K562 (cell line): ENCODE measurements around the gene PAM. TPM values are rescaled to one million over a fixed set of nuclear protein-coding genes. Genes with fewer than 3 reads are reported as not detected.

Experiments
- ATAC-seq: fragments of 200-7000 bp; cut with Tn5 transposase; 3 replicates; pipeline ENCODE4 v1.9.1; 2020; ENCODE audit warnings: moderate library complexity
- BruUV-seq: library from RNA; stranded (reverse); fragments of 400-500 nt; replicated peaks from 2 replicates; lab custom pipeline; 2021; lab: Mats Ljungman, UMichigan
- CTCF ChIA-PET: fragments of 300-600 bp; formaldehyde crosslinking; extraction: SDS; loops from one replicate; lab custom pipeline; 2021; ENCODE audit warnings: low intra/inter-chr PET ratio; lab: Yijun Ruan, JAX
- POLR2A ChIA-PET: fragments of 300-600, 350-650 bp; sonication (Branson Sonifier 250); formaldehyde crosslinking; extraction: SDS; loops from one replicate; lab custom pipeline; 2021; ENCODE audit warnings: antibody characterized with exemption, inconsistent platforms; lab: Yijun Ruan, JAX
- DNase-seq, 4 experiments: peaks; one replicate each; pipeline versions ENCODE4 v3.0.0 to v3.0.0-alpha.2; 2011 to 2018; ENCODE audit warnings: low spot score in 3 of 4, mixed read lengths in 3 of 4; ENCODE audit errors: extremely low read depth in 1 of 4
- FAIRE-seq: peaks from 2 replicates; lab custom pipeline; 2011; peaks lifted over from hg19 to GRCh38; lab: Jason Lieb, UNC
- H2AFZ ChIP-seq: 2 replicates; pipeline ENCODE4 v1.6.0; 2011; ENCODE audit warnings: low read depth, low read length, control low read depth, inconsistent platforms
- H3K27ac ChIP-seq: fragments of 200-600 bp; 3 replicates; pipeline ENCODE4 v1.8.0; 2011; ENCODE audit warnings: low read depth, mild to moderate bottlenecking, control low read depth, inconsistent platforms, low read length, moderate library complexity, mixed read lengths; ENCODE audit errors: extremely low read depth
- H3K27me3 ChIP-seq, 2 experiments: fragments of 300-600 bp in 1 of 2; 2 replicates in 1 of 2; 3 replicates in 1 of 2; pipeline versions ENCODE4 v1.6.0 to v1.8.0; 2011; ENCODE audit warnings: inconsistent platforms in 2 of 2, low read length in 2 of 2, mild to moderate bottlenecking in 1 of 2, mixed read lengths in 1 of 2, moderate library complexity in 1 of 2; ENCODE audit not compliant: control insufficient read depth in 2 of 2, insufficient read depth in 2 of 2
- H3K36me3 ChIP-seq: fragments of 300-600 bp; 3 replicates; pipeline ENCODE4 v1.8.0; 2011; ENCODE audit warnings: mild to moderate bottlenecking, low read length, inconsistent platforms; ENCODE audit not compliant: control insufficient read depth, insufficient read depth
- H3K4me1 ChIP-seq, 2 experiments: fragments of 200-600 bp in 1 of 2; replicated peaks in 1 of 2; 2 replicates in 1 of 2; 3 replicates in 1 of 2; pipeline versions ENCODE4 v1.5.1 to v1.8.0; 2011; ENCODE audit warnings: inconsistent platforms in 2 of 2, low read length in 2 of 2, mild to moderate bottlenecking in 1 of 2, mixed read lengths in 1 of 2, moderate library complexity in 1 of 2; ENCODE audit not compliant: control insufficient read depth in 2 of 2, insufficient read depth in 2 of 2
- H3K4me2 ChIP-seq: 2 replicates; pipeline ENCODE4 v1.6.1; 2011; ENCODE audit warnings: low read length, control low read depth, inconsistent platforms, mixed read lengths; ENCODE audit not compliant: insufficient read depth
- H3K4me3 ChIP-seq: fragments of 200-600 bp; sonication (generic), shearing (Covaris generic); 2 replicates; pipeline ENCODE4 v1.5.1; 2016; ENCODE audit warnings: control low read depth, inconsistent platforms
- H3K79me2 ChIP-seq: fragments of 200-600 bp; 3 replicates; pipeline ENCODE4 v1.8.0; 2011; ENCODE audit warnings: low read length, inconsistent platforms; ENCODE audit not compliant: control insufficient read depth, insufficient read depth
- H3K9ac ChIP-seq, 2 experiments: 2 replicates each; pipeline versions ENCODE4 v1.6.0 to v1.6.1; 2011; ENCODE audit warnings: low read depth in 2 of 2, low read length in 2 of 2, control low read depth in 1 of 2, inconsistent platforms in 1 of 2, mild to moderate bottlenecking in 1 of 2, mixed read lengths in 1 of 2; ENCODE audit not compliant: insufficient read depth in 1 of 2
- H3K9me1 ChIP-seq: one replicate; pipeline ENCODE4 v1.6.0; 2011; ENCODE audit warnings: inconsistent platforms, mild to moderate bottlenecking, low read length, moderate library complexity; ENCODE audit not compliant: control insufficient read depth, insufficient read depth
- H3K9me3 ChIP-seq: replicated peaks from 2 replicates; pipeline ENCODE4 v1.5.1; 2011; ENCODE audit warnings: low read depth, low read length, inconsistent platforms; ENCODE audit not compliant: control insufficient read depth, insufficient read depth
- H4K20me1 ChIP-seq: replicated peaks from 2 replicates; pipeline ENCODE4 v1.6.1; 2011; ENCODE audit warnings: low read length, inconsistent platforms, mixed read lengths; ENCODE audit not compliant: control insufficient read depth, insufficient read depth
- BMI1 ChIP-seq: fragments of 150-350 bp; IDR thresholded peaks from 2 replicates; pipeline ENCODE4 v1.6.1; 2014; ENCODE audit warnings: low read length
- ELF1 ChIP-seq: fragments of 200-800 bp; sonication (Bioruptor generic); IDR thresholded peaks from 2 replicates; pipeline ENCODE4 v1.6.1; 2016; ENCODE audit warnings: missing genetic modification characterization, missing compliant biosample characterization
- HMG20B ChIP-seq: fragments of 250-450 bp; sonication (Bioruptor Pico); IDR thresholded peaks from 2 replicates; pipeline ENCODE4 v1.5.0; 2021; ENCODE audit warnings: mild to moderate bottlenecking
- MAFG ChIP-seq: fragments of 450-650 bp; conservative IDR thresholded peaks from 2 replicates; pipeline ENCODE4 v1.6.1; 2016; ENCODE audit warnings: missing genetic modification characterization, missing compliant biosample characterization
- NCOA1 ChIP-seq: fragments of 450-650 bp; IDR thresholded peaks from 2 replicates; pipeline ENCODE4 v1.6.1; 2016; ENCODE audit warnings: low read depth
- NFIX ChIP-seq: fragments of 250-450 bp; sonication (Bioruptor Pico); IDR thresholded peaks from 2 replicates; pipeline ENCODE4 v1.4.0; 2020; ENCODE audit warnings: low read depth, mild to moderate bottlenecking, moderate library complexity
- RBBP5 ChIP-seq: fragments of 200-600 bp; sonication (generic); IDR thresholded peaks from 2 replicates; pipeline ENCODE4 v1.6.1; 2012; ENCODE audit warnings: borderline replicate concordance, mild to moderate bottlenecking, low read length, control low read depth, inconsistent platforms; ENCODE audit not compliant: insufficient read depth, poor library complexity, severe bottlenecking
- RCOR1 ChIP-seq, 2 experiments: IDR thresholded peaks; 2 replicates each; pipeline ENCODE4 v1.6.1; 2012; ENCODE audit warnings: low read depth in 2 of 2, low read length in 2 of 2, borderline replicate concordance in 1 of 2, improper control_type of control experiment in 1 of 2
- SAFB2 ChIP-seq: fragments of 200-400 bp; formaldehyde crosslinking; IDR thresholded peaks from 2 replicates; pipeline ENCODE4 v1.6.1; 2018; ENCODE audit warnings: borderline replicate concordance, low read length, low read depth, moderate library complexity; ENCODE audit not compliant: severe bottlenecking
- SMARCA5 ChIP-seq: fragments of 450-650 bp; IDR thresholded peaks from 2 replicates; pipeline ENCODE4 v1.6.1; 2016
- YY1 ChIP-seq, 3 experiments: IDR thresholded peaks; 2 replicates each; pipeline ENCODE4 v1.6.1; 2011; ENCODE audit warnings: low read length in 2 of 3, mild to moderate bottlenecking in 2 of 3, moderate library complexity in 2 of 3, borderline replicate concordance in 1 of 3, control low read depth in 1 of 3, low read depth in 1 of 3; ENCODE audit not compliant: insufficient read depth in 3 of 3, insufficient replicate concordance in 2 of 3, control insufficient read depth in 1 of 3, insufficient read length in 1 of 3; ENCODE audit errors: extremely low read depth in 1 of 3
- ZNF175 ChIP-seq: fragments of 200-800 bp; sonication (Bioruptor generic); IDR thresholded peaks from 2 replicates; pipeline ENCODE4 v1.6.1; 2016; ENCODE audit warnings: low read depth, mild to moderate bottlenecking, missing genetic modification characterization, missing compliant biosample characterization
- ZNF76 ChIP-seq: fragments of 250-450 bp; sonication (Bioruptor Pico); IDR thresholded peaks from 2 replicates; pipeline ENCODE4 v1.4.0; 2020; ENCODE audit warnings: mild to moderate bottlenecking, moderate library complexity, borderline replicate concordance
- WGBS: fragments of 100-300 bp; shearing (Covaris generic); methylation state at CpG from one replicate; pipeline ENCODE4 v1.1.6; 2016; ENCODE audit warnings: low coverage, mixed read lengths; ENCODE audit not compliant: insufficient coverage; ENCODE audit errors: missing lambda C conversion rate; 5-methylcytosine and 5-hydroxymethylcytosine counted together
- in situ Hi-C: fragments of 300-500 bp; cut with MboI; formaldehyde crosslinking; loops from 4 replicates; pipeline ENCODE4 v1.15.0; 2018; ENCODE audit warnings: inconsistent platforms, mixed read lengths
- intact Hi-C: fragments of 100-400 bp; cut with micrococcal nuclease; formaldehyde crosslinking; loops from 2 replicates; pipeline ENCODE4 v1.14.2; 2022
- polyA plus RNA-seq, 8 experiments: library from polyadenylated mRNA; depleted of rRNA in 4 of 8; stranded (reverse) in 5 of 8; unstranded in 3 of 8; fragments of >200 nt; fragmentation: Nextera tagmentation in 2 of 8; fragmentation: Illumina TruSeq in 1 of 8; extraction: Ambion mirVana in 2 of 8; extraction: Trizol in 1 of 8; gene quantifications; 2 replicates each; pipeline versions ENCODE4 v1.2.1 to v1.2.3, GENCODE V29; 2011 to 2014; ENCODE audit warnings: inconsistent platforms in 1 of 8, missing spikeins in 1 of 8
- total RNA-seq, 7 experiments: library from RNA; depleted of rRNA in 6 of 7; stranded (reverse); fragments of >200 nt in 6 of 7; fragmentation: Illumina TruSeq in 2 of 7; extraction: Trizol in 2 of 7; gene quantifications; 2 replicates each; pipeline versions ENCODE4 v1.2.1 to v1.2.3, GENCODE V29; 2011 to 2021; ENCODE audit warnings: low replicate concordance in 1 of 7

The PAM gene
- total and polyA plus RNA-seq, 9 of the 15 experiments (the other 6 are each of a cell fraction or from before 2014, with no cell fraction given): 0.39 to 3.1 (median 0.77) TPM

GRCh38 chr5:102857076-102857818 lies 102.1 kb downstream of the PAM start:
- no peaks in the 10 kb centered on the region for H3K79me2 ChIP-seq
- H3K9me1 ChIP-seq: no peaks in the 10 kb centered on the region
- CTCF ChIA-PET: no interaction called here
- no peaks in the 10 kb centered on the region for H3K27me3 ChIP-seq
- in situ Hi-C loops: no loop called here
- TF ChIP-seq NCOA1 (no peak), ZNF76 (CRISPR knock-in tag) (no peak), HMG20B (CRISPR knock-in tag) (no peak), SAFB2 (no peak), BMI1 (no peak), YY1 (IDR thresholded peaks at IDR 0.05; ENCODE audit: borderline replicate concordance in 1 of 3, control insufficient read depth in 1 of 3, extremely low read depth in 1 of 3, insufficient read depth in 3 of 3, insufficient read length in 1 of 3, insufficient replicate concordance in 2 of 3, low read depth in 1 of 3, low read length in 2 of 3) (no peak), NFIX (CRISPR knock-in tag) (no peak), RCOR1 (IDR thresholded peaks at IDR 0.05; ENCODE audit: borderline replicate concordance in 1 of 2, low read depth in 2 of 2, low read length in 2 of 2) (no peak), SMARCA5 (no peak), MAFG (tag) (no peak), ZNF175 (CRISPR knock-in tag) (no peak), ELF1 (no peak), RBBP5 (no peak)
- TF ChIP-seq, all 486 proteins: peak for 0
- H3K4me2 ChIP-seq: no peak overlapping the region
- H4K20me1 ChIP-seq: no peaks in the 10 kb centered on the region
- ATAC-seq: no peak
- H3K9me3 ChIP-seq: no peaks in the 10 kb centered on the region
- H3K27ac ChIP-seq: no peak overlapping the region
- no peak overlapping the region for H3K9ac ChIP-seq
- no peaks in the 10 kb centered on the region for H3K4me1 ChIP-seq
- POLR2A ChIA-PET: interaction anchor here (0.6 kb wide), 1 partner anchor 271 kb away, joined by 3 read pairs; no protein-coding TSS in a partner anchor
- intact Hi-C loops: no loop called here
- no TSS peak for BruUV-seq
- no peak for DNase-seq
- H3K4me3 ChIP-seq: no peak overlapping the region
- WGBS: 0% methylated on average over 6 of the region's 6 CpGs
- H2AFZ ChIP-seq: no peak overlapping the region
- FAIRE-seq: no peak
- H3K36me3 ChIP-seq: no peaks in the 10 kb centered on the region
